HG02970 (cell line): Measurements from ENCODE around the gene ERCC3.
A peak's percentile ranks its signal among the peaks of the same experiment; 100 is the strongest.
"Not testable (repeated sequence)": the region's sequence is repeated elsewhere in the genome, so short reads cannot be mapped to it uniquely, and the experiment has no call there.

Experiments
- ATAC-seq: cut with Tn5 transposase; IDR thresholded peaks from one replicate; pipeline ENCODE4 v1.9.1; 2021; ENCODE audit warnings: mild to moderate bottlenecking, moderate library complexity, moderate number of reproducible peaks; ENCODE audit not compliant: unreplicated experiment, low FRiP score

Gene ERCC3

DNA sequence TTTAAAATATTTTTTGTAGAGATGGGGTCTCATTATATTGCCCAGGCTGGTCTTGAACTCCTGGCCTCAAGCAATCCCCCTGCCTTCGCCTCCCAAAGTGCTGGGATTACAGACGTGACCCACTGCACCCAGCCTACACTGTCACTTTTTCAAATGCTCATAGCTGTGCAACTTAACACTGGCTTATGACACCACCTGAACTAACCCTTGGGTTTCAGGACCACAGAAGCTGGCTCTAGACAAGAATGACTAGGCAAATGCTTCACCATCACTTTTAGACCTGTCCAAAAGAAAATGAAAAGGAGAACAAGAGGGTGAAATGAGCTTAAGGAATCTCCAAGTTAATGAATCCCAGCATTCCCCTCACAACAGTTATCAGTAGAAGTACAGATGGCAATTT lies 13.3 kb downstream of the ERCC3 start:
- no peak for ATAC-seq

DNA sequence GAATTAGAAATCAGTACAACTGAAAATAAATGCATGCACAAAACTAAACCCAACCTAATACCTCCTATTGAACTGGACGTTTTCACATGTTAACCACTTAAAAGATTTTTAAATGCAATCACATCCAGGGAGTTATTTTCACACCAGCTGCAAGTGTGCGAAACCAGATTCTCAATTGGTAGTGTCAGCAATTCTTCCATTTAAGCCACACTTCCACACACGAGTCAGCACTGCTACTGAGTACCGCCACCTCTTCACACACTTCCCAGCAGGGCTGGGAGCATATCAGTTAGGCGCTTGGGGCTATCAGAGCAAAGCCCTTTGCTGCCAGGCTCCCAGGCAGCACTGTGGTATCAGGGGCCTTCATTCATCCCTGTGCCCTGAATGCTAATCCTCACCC lies 14.2 kb downstream of the ERCC3 start:
- ATAC-seq, result no peak

DNA sequence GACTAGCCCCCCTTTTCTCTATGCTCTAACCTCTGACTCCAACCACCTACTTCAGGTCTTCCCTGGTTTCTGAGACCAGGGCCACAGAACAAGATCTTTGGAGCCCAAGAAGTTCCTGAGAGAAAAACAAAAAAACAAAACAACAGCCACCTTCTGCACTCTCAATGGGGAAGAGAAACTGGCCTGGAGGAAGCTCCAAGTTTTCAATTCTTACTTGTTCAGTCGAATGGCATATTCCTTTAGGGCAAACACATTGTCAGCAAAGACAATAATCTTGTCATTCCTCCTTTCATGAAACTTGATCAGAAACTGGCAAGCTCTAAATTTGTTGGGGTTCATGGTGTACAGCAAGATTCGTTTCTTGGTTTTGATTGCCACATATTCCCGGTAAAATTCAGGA lies 15.0 kb downstream of the ERCC3 start:
- no peak for ATAC-seq

DNA sequence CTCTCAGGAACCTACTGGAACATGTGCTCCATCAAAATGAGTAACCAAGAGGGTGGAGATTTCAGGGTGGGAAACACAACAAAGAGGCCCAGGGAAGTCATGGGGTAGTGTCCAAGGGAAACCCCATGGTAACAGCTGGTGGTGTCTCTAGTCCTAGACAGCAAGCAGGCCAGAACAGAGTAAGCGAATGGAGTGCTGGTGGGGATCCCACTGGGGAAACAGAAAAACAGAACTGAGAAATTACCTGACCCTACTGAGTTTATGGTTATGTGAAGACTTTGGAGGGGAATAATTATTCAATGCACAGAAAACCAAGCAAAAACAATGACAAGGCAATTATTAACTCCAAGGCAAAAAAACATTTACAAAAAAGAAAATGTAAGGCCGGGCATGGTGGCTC lies 16.9 kb downstream of the ERCC3 start:
- peak; percentile 67 for ATAC-seq

DNA sequence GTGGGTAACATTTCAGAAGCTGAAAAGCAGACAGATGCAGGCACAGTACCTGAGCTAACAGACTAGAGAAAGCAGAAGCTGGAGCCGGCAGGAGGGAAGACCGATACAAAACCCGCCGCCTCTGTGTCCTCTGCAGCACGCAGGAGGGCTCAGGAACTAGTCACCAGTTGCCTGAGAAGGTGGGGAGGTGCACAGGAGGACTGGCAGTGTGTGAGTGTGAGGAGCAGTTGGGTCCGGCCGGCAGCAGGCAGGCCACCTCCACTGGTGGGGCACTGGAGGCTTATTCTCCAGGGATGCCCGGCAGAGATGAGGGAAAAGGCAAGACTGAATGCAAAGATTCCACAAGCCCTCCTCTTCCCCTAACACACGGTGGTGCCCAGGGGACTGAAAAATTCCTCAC lies 18.2 kb downstream of the ERCC3 start:
- no peak for ATAC-seq

DNA sequence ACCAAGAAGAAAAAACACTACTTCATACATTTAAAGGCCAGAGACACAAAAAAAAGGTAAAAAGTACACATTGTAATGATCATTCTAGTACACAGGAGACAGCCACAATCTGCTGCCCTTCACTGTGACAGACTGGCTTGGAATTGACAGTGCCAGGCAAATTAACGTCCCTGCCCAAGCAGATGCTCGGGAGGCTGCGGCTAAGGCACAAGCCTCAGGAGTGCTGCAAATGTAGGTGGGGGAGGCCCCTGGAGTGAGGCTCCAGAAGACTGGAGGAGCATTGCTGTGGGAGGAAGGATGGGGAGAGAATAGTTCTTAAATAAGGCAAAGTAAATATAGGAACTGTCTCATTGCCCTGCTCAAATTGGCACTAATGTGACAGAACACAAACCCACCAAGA lies 18.6 kb downstream of the ERCC3 start:
- no peak for ATAC-seq

DNA sequence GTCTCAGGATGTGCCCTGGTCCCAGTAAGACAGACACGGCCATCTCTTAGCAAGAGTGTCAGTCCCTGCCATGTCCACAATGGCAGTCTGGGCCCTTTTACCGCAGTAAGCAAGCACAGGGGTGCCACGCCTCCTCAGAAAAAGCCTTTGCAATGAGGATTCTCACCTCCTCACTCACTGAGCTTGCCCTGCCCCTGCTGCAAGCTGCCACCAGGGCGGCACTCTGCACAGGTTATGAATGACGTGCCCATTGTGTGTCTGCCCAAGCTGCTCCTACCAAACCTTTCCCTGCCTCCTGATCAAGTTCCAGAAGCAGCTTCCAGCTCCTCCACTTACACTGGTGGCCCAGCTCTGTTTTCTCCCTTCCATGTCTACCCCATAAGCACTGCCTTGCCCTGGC lies 23.3 kb downstream of the ERCC3 start:
- no peak for ATAC-seq

DNA sequence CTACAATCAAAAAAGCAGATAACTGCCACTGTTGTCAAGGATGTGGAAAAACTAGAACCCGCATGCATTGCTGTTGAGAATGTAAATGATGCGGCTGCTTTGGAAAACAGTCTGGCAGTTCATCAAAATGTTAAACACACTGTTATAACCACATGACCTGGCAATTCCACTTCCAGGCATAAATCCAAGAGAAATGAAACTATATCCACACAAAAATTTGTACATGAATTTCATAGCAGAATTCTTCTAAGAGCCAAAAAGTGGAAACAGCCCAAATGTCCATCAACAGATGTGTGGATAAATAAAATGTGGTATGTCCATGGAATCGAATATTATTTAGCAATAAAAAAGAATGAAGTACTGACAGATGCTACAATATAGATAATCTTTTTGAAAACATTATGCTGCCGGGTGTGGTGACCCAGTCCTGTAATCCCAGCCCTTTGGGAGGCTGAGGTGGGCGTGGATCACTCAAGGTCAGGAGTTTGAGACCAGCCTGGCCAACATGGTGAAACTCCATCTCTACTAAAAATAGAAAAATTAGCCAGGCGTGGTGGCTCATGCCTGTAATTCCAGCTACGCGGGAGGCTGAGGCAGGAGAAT lies 32.0 kb downstream of the ERCC3 start:
- no peak for ATAC-seq

DNA sequence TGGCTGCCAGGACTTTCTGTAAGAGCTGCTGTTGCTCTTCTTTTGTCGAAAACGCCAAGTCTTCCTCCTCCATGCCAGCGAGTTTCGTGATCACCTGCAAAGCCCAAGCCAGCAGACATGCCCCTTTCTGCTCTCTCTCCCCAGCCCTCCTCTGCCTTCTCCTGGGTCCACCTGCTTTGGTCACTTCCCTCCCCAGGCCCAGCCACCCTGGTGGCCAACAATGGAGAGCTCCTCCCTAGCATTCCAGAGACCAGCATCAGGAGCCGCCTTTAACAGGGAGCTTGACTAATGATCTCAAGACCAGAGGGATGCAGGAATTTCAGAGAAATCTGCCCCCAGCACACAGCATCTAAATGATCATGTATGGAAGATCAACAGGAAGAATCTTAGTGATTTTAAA lies 34.6 kb downstream of the ERCC3 start:
- no peak for ATAC-seq

DNA sequence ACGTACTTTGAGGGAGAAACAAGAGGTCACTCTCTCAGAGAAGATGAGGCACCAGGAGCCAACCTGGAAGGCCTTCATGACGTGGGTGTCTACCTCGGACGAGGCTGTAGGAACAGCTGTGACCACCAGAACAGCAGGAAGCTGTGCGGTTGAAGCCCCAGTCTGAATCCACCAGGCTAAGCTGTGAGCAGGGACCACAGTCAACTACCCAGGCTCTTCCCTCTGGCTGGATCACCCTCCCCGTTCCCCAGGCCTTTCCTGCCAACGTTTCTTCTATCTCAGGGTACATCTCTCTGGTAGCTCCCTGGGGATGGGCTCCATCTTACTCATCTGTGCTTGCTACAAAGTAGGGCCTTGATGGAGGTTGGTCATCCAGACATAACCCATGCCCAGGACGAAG lies 37.1 kb downstream of the ERCC3 start:
- ATAC-seq, result no peak

DNA sequence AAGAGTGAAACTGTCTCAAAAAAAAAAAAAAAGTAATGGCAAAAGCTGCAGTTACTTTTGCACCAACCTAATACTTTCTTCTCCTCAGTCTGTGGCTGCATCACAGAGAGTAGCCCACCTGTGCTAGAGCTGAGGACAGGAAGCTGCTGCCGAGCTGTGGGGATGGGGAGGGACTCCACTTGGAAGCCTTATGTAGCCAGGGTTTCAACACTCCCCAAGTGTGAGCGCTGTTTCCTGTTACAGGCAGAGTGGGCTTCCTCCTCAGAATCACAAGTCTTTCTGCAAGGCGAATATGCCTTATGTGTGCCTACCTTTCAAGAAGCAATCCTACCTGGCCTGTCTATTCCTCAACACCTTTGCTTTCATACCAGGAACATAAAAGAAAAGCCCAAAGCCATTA lies 37.6 kb downstream of the ERCC3 start:
- no peak for ATAC-seq

DNA sequence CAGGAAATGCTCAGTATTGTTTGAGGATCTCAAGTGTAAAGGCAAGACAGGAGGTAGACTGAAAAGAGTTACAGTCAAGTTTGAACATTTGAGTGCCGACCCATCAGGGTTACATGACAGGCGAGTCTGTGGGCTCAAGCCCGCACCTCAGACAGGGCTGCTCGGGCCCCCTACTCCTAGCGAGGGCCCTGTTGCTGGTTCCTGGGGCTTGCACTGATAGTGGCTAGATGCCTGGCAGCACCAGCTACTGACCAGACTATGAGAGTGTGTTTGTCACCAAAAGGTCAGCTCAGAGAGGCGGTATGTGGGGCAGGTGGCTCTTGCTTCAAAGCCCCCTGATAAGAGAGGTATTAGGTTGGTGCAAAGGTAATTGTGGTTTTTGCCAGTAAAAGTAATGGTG lies 38.2 kb downstream of the ERCC3 start:
- no peak for ATAC-seq

DNA sequence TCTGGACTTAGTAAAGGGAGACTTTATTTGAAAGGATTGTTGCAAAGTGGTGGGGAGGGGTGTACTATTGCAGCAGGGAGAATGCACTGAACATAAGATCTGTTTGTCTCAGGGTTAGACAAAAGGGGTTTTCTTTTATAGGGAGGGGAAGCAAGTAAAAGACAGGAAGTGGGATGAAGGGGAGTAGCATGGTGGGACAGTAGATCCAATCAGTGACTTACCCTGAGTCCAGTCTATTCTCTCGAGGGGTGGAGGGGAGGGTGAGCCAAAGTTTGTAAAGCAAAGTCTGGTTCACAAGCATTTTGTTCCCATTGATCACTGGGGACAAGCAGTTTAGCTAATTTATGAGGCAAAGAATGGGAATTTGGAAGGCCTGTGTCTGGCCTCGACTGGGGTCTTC lies 38.8 kb downstream of the ERCC3 start:
- ATAC-seq, result no peak

DNA sequence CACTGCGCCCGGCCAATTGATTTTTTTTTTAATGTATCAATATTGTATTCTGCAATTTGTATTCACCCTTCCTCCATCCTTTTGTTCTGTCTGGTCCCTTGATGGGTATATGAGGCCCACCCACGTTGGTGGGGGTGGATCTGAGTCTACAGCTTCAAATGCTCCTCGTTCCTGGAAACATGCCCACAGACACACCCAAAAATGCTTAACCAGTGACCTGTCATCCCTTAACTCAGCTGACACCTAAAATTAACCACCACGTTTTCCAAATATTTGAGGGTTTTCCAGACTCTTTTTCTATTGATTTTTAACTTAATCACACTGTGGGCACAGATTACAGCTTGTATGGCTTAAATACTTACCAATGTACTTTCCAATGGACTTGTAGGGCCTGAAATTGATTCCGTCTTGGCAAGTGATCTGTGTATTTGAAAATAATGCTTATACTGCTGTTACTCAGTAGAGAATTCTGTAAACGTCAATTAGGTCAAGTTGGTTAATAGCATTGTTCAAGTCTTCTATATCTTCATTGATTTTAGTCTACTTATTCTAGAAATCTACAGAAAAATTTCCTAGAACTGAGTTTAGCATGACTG lies 39.5 kb downstream of the ERCC3 start:
- no peak for ATAC-seq

DNA sequence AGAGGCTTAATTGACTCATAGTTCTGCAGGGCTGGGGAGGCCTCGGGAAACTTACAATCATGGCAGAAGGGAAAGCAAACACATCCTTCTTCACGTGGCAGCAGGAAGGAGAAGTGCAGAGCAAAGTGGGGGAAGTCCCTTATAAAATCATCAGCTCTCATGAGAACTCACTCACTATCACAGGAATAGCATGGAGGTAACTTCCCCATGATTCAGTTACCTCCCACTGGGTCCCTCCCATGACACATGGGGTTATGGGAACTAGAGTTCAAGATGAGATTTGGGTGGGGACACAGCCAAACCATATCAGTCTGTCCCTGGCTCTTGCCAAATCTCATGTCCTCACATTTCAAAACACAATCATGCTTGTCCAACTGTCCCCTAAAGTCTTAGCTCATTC lies 52.8 kb downstream of the ERCC3 start:
- not testable (repeated sequence) for ATAC-seq

DNA sequence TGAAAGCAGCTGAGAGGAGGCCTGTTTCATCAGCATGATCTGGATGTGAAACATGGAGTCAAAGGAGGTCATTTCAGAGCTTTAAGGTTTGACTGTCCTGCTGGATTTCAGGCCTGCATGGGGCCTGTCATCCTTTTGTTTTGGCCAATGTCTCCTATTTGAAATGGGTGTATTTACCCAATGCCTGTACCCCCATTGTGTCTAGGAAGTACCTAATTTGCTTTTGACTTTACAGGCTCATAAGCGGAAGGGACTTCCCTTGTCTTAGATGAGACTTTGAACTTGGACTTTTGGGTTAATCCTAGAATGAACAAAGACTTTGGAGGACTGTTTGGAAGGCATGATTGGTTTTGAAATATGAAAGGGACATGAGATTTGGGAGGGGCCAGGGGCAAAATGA lies 54.5 kb downstream of the ERCC3 start:
- no peak for ATAC-seq

DNA sequence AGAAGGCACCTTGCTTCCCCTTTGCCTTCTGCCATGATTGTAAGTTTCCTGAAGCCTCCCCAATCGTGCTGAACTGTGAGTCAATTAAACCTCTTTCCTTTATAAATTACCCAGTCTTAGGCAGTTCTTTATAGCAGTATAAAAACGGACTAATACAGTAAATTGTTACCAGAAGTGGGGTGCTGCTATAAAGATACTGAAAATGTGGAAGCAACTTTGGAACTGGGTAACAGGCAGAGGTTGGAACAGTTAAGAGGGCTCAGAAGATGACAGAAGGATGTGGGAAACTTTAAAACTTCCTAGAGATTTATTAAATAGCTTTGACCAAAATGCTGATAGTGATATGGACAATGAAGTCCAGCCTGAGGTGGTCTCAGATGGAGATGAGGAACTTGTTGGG lies 56.2 kb downstream of the ERCC3 start:
- not testable (repeated sequence) for ATAC-seq

DNA sequence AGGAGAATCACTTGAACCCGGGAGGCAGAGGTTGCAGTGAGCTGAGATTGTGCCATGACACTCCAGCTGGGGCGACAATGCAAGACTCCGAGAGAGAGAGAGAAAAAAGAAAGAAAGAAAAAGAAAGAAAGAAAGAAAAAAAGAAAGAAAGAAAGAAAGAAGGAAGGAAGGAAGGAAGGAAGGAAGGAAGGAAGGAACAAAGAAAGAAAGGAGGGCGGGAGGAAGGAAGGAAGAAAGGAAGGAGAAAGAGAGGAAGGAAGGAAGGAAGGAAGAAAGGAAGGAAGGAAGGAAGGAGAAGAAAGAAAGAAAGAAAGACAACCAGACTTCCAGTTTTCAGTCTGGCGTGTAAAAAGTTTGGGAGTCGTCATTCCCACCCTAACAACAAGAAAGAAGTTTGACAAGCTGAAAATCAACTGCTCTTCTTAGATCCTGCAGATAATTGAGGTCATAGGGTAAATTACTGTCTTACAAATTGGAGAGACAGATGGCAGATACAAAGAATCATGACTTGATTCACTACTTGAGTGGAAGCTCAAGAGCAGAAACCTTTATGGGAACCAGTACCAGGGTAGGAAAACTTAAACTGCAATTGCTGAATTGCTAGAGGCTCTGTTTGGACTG lies 58.8 kb downstream of the ERCC3 start:
- ATAC-seq, result no peak

DNA sequence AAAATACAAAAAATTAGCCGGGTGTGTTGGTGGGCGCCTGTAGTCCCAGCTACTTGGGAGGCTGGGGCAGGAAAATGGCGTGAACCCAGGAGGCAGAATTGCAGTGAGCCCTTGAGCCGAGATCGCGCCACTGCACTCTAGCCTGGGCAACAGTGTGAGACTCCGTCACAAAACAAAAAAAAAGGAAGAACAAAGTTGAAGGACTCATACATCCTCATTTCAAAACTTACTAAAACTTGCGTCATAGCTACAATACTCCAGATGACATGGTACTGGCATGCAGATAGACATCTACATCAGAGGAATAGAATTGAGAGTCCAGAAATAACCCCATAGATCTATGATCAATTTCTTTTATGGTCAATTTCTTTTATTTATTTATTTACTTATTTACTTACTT lies 60.2 kb downstream of the ERCC3 start:
- no peak for ATAC-seq

DNA sequence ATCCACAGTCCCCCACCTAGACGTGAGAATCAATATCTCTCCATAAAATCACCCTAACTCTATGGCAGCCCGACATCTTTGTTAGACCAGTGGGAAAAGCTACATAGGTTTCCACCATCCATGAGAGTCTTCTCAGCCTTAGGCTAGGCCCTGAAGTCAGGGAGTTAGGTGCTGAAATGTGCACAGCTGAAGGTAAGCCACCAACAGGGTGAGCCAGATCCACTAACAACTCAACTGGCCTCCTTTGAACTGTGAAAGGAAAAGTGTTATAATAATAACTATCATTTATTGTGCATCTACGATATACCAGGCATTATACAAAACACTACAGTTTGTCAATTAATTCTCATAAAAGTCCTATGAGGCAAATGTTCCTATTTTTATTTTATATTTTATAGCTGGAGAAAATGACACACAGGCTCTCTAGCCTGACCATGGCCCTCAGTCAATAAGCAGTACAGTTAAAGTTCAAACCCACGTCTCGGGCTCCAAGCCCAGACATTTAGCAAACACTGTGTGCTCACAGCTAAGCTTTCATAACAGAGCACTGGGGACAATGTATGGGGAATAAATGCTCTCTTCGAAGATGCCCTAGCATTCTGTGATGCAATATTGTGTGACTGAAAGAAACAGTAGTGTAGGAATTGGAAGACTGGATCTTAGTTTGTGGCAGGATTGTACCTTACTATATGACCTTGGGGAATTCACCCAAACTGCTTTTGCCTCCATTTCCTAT lies 62.6 kb downstream of the ERCC3 start:
- no peak for ATAC-seq

DNA sequence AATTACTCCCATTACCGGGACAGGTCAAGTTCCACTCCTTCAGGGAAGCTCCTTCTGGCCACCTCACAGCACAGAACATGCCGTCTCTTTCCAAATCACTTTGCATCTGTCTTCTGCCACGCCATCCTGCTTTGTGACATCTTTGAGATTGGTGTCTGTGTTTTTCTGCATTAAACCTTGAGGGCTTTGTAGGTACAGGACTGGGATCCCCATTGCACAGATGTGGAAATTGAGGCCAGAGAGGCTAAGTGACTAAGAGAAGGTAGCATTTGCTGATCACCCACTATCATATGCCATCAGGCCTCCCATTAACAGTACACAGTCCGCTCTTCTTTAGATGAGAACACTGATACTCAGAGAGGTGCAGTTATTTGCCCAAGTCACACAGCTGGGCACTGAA lies 64.4 kb downstream of the ERCC3 start:
- no peak for ATAC-seq

DNA sequence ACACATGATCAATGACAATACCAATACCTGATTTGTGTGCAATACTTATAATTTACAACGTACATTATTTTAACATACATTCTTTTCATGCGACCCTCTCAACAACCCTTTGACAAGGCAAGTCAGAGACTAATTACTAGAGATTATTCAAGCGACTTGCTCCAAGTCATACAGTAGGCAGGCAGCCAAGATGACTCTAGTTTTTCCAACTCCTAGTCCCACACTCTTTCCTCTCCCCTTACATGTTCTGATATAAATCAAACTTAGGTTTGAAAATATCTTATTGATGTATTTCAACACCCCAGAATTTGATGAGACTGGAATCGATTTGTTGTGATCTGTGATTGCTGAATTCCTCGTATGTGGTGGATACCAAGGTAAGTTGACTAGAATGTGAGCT lies 65.8 kb downstream of the ERCC3 start:
- no peak for ATAC-seq
